ENCODE results near the gene DEDD. TPM values are rescaled to one million over a fixed set of nuclear protein-coding genes. Genes with fewer than 3 reads are reported as not detected.

DEDD gene
- 29.3 TPM for total RNA-seq
- long read RNA-seq, transcript DEDD-203 (6 exons, 2,300 nt): minor isoform, 5 of 25 reads
- long read RNA-seq, transcript DEDD-202 (6 exons, 2,345 nt): major isoform, 14 of 25 reads
- long read RNA-seq, partial matches to known transcripts: 1 of 25 reads
- long read RNA-seq, other reads (novel, unspliced or antisense): 4 of 25 reads

- intact Hi-C loops (cut with micrococcal nuclease): no loop called here
- DNase-seq (peak; percentile 95), ATAC-seq (peak; percentile 94)
Measured at GRCh38 chr1:161132410-161133219, at the start of gene DEDD. Gene DEDD, minus strand, starts transcription at chr1:161132667. Its CDS starts 8,205 bp downstream, at chr1:161124462.

- no peak for ATAC-seq
- DNase-seq: no peak
- intact Hi-C loops (cut with micrococcal nuclease): no loop called here
Measured at GRCh38 chr1:161182214-161182613, 49.7 kb upstream of the DEDD start.

- intact Hi-C loops (cut with micrococcal nuclease): no loop called here
- no peak for DNase-seq
- no peak for ATAC-seq
Measured at GRCh38 chr1:161180639-161181038, 48.2 kb upstream of the DEDD start.

- ATAC-seq (no peak), DNase-seq (no peak)
- intact Hi-C loops (cut with micrococcal nuclease): no loop called here
Measured at GRCh38 chr1:161179698-161180097, 47.2 kb upstream of the DEDD start.

GRCh38 chr1:161177936-161178244, 45.4 kb upstream of the DEDD start:
- intact Hi-C loops (cut with micrococcal nuclease): no loop called here
- ATAC-seq: no peak
- DNase-seq: no peak

- ATAC-seq (peak; percentile 96), DNase-seq (peak; percentile 94)
- intact Hi-C loops (cut with micrococcal nuclease): no loop called here
Measured at GRCh38 chr1:161177112-161177935, 44.9 kb upstream of the DEDD start, which contains the start of gene B4GALT3. Gene B4GALT3, minus strand, starts transcription at chr1:161177507. Its CDS starts 1,447 bp downstream, at chr1:161176060.

- intact Hi-C loops (cut with micrococcal nuclease): no loop called here
- DNase-seq (no peak), ATAC-seq (no peak)
Measured at GRCh38 chr1:161176468-161177111, 44.1 kb upstream of the DEDD start.

- intact Hi-C loops (cut with micrococcal nuclease): no loop called here
- ATAC-seq: no peak
- DNase-seq: no peak
Measured at GRCh38 chr1:161175771-161176453, 43.4 kb upstream of the DEDD start.

- no peak for ATAC-seq
- intact Hi-C loops (cut with micrococcal nuclease): no loop called here
- DNase-seq: no peak
Measured at GRCh38 chr1:161174911-161175310, 42.4 kb upstream of the DEDD start.

GRCh38 chr1:161173711-161174110, 41.2 kb upstream of the DEDD start:
- ATAC-seq (no peak), DNase-seq (no peak)
- intact Hi-C loops (cut with micrococcal nuclease): no loop called here

GRCh38 chr1:161172776-161173376, 40.4 kb upstream of the DEDD start:
- intact Hi-C loops (cut with micrococcal nuclease): no loop called here
- ATAC-seq (peak; percentile 6), DNase-seq (no peak)

- intact Hi-C loops (cut with micrococcal nuclease): no loop called here
Measured at GRCh38 chr1:161172349-161172748, 39.9 kb upstream of the DEDD start.

GRCh38 chr1:161171696-161172095, 39.2 kb upstream of the DEDD start:
- ATAC-seq (no peak), DNase-seq (no peak)
- intact Hi-C loops (cut with micrococcal nuclease): no loop called here

More at GRCh38 chr1:161172349-161172748, 39.9 kb upstream of the DEDD start:
- ATAC-seq (no peak), DNase-seq (no peak)

- DNase-seq: no peak
- intact Hi-C loops (cut with micrococcal nuclease): no loop called here
Measured at GRCh38 chr1:161171191-161171590, 38.7 kb upstream of the DEDD start.

GRCh38 chr1:161168906-161169305, 36.4 kb upstream of the DEDD start:
- ATAC-seq: no peak
- no peak for DNase-seq
- intact Hi-C loops (cut with micrococcal nuclease): no loop called here

More at GRCh38 chr1:161171191-161171590, 38.7 kb upstream of the DEDD start:
- ATAC-seq: no peak

GRCh38 chr1:161166669-161167548, 34.4 kb upstream of the DEDD start:
- no peak for ATAC-seq
- DNase-seq: peak; percentile 37
- intact Hi-C loops (cut with micrococcal nuclease): no loop called here
